HG03342 (cell line): ENCODE data around the gene TLE4.

Experiments used
- ATAC-seq: cut with Tn5 transposase; IDR thresholded peaks from one replicate; pipeline ENCODE4 v1.9.1; 2021; ENCODE audit warnings: mild to moderate bottlenecking, moderate library complexity; ENCODE audit not compliant: unreplicated experiment

TLE4 gene

GRCh38 chr9:79765466-79765865, 193.7 kb downstream of the TLE4 start:
- no peak for ATAC-seq

GRCh38 chr9:79766091-79766490, 194.3 kb downstream of the TLE4 start:
- no peak for ATAC-seq

GRCh38 chr9:79768194-79768593, 196.4 kb downstream of the TLE4 start:
- ATAC-seq = no peak

- ATAC-seq = no peak
Observed at GRCh38 chr9:79769476-79770275, 197.9 kb downstream of the TLE4 start.

GRCh38 chr9:79774356-79774755, 202.6 kb downstream of the TLE4 start:
- ATAC-seq = no peak
